ENCODE measurements around the gene SUPT6H.

The SUPT6H gene

DNA sequence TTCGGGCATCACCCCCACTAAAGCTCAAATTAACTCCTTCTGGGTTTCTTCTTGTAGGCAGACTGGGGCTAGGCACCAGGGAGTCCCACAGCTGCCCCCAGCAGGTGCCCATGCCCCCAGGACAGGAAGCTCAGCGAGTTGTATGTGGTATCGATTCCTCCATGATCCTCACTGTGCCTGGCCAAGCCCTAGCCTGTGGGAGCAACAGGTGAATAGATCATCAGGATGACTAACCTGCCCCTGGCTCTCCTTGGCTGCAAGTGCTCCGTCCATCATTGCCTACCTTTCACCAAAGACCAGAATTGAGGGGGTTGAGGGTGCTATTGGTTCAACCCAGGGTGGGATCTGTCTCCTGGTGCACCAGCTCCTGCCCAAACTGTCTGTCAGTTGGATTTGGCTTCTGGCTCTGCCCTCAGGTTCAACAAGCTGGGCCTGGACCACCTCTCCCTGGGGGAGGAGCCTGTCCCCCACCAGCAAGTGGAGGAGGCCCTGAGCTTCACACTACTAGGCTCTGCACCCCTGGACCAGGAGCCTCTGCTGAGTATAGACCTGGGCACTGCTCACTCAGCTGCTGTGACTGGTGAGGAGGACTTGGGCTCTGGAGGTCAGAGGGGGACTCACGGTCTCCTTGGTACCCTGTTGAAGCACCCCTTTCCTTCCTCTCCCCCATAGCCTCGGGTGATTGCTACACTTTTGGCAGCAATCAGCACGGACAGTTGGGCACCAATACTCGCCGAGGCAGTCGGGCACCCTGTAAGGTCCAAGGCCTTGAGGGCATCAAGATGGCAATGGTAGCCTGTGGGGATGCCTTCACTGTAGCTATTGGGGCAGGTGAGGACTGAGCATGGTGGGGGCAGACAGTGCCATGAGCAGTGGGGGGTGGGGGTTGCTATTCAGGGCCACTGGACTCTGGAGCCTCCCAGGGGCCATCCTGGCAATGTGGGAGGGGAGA lies 78.7 kb downstream of the SUPT6H start:
- DNase-seq: no peak

DNA sequence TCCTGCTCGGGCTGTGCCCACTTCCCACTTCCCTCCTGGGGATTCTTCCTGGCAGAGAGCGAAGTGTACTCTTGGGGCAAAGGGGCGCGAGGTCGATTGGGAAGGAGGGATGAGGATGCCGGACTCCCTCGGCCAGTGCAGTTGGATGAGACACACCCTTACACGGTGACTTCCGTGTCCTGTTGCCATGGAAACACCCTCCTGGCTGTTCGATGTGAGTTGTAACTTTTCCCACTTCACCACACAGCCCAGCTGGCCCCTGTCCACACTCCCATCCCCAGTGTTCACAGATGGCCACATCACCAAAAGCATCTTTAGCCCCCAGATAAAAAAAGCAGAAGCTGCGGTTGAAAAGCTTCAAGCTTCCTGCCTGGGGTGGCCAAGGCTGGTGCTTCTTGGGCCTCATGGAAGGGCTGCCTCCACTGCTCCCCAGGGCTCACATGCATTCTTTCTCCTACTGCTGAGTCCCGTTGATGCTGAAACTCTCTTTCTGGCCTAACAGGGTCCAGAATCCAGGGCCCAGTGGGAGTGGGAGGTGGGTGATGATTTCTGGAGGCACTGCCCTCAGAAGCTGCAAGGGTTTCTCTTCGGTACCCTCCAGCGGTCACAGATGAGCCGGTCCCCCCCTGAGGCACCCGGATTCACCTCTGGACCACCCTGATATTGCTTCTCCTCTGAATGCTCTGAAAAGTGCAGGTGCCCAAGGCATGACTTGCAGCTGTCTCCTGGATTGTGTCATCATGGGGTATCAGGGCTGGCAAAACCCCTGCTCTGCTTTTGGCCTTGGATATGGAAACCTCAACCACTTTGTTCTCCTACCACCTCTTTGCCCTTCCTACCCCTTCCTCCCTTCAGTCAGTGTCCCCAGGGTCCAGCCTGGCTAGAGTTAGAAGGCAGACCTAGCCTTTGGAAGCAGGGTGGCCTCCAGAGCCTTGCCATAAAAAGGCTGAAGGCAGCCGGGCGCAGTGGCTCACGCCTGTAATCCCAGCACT lies 79.6 kb downstream of the SUPT6H start:
- no peak for DNase-seq

DNA sequence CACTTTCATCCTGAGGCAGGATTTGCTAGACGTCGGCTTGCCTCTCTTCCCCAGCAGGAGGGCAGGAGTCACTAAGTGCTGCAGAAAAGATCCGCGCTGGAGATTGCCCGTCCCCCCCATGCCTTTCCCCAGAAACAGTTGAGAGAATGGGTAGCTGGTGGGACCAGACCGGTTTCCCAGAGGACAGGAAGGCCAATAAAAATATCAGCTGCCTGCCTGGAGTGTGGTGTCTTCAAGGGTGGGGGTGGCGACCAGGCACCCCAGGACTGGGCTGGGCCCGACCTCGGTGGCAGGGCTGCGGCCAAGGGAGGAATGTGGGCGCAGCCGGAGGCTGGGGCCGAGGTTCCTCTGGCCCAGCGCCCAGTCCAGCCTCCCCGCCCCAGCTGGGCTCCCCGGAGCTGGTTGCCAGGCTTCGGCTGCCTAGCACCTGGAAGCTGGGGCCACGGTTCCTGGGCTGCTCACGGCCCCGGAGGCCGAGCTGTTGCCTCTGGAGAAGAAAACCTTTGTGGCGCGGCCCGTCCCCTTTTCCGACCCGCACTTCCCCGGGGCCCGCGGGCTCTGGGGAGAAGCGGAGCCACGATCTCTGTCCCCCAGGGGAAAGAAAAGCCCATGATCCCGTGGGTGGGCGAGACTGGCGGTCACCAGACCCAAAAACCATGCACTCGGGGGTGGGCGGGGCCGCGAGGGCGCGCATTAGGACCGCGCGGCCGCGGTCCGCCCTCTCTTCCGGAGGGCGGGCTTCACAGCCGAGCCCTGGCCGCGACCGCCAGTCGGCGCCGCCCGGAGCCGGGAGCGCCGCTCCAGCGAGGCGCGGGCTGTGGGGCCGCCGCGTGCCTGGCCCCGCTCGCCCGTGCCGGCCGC lies 81.5 kb downstream of the SUPT6H start, which contains the start of gene TRAF4:
TSS of gene TRAF4 (plus strand) at position 769 of the 861 bp plus-strand sequence. CDS start 102 bp downstream, outside the sequence.
- peak; percentile 80 for DNase-seq

DNA sequence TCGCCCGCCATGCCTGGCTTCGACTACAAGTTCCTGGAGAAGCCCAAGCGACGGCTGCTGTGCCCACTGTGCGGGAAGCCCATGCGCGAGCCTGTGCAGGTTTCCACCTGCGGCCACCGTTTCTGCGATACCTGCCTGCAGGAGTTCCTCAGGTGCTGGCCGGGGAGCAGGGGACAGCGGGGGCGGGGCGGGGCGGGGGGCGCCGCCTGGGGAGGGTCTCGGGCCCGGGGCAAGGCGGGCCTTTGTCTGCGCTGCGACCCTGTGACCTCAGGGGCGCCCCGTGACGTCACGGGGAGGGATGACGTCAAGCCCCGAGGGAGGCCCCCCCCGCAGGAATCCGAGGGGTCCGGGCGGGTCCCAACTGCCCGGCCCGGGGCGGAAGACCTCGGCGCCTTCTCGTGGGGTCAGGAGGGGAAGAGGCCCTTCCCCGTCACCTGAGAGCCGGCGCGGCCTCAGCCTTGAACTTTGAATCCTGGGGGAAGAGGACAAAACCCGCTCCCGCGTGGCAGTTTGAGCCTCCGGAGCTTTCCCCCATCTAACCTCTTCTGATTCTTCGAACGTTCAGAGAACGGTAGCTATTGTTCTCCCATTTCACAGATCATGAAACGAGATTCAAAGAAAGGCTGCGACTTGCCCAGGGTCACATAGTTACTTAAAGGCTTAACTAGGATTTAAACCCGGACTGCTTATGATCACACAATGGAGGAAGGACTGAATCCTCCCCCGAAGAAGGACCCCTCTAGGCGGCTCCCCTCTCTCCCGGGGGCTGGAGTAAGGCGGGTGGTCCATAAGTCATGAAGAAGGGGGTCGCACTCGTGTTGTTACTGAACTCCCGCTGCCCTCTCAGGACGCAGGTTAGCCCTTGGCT lies 82.3 kb downstream of the SUPT6H start:
- DNase-seq: no peak

DNA sequence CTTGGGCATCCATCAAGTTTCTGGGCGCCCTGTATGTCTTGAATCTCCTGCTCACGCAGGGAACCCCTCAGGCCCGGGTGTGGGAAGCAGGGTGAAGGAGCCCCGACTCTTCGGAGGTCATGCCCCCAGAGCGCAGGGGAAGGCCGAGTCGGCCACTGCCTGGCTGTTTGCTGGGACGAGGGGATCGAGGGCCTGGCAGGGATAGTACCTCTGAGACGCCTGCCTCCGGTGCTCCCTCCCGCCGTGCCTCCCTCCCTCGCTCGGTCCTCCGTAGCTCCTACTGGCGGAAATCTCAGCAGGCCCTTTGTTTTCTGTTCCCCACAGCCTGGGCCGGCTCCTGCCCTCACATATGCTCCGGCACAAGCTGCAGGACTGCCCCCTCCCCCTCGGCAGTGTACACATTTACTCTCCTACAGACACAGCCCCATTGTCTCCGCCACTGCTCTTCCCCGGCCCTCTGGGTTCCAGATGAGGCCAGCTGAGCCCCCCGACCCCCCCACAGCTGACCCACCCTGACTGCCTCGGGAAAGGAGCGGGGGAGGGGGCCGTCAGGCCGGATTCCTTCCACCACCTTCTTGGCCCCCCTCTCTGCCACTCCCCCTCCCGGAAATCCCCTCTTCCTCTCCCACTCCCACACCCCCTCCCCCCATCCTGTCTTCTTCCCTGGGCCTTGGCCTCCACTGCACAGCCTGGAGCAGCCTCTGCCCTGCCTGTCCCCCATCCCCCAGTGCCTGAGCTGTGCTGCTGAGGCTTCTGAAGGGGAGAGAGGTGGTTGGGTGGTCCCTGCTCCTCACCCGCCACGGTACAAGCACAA lies 83.2 kb downstream of the SUPT6H start:
- DNase-seq: peak; percentile 70

DNA sequence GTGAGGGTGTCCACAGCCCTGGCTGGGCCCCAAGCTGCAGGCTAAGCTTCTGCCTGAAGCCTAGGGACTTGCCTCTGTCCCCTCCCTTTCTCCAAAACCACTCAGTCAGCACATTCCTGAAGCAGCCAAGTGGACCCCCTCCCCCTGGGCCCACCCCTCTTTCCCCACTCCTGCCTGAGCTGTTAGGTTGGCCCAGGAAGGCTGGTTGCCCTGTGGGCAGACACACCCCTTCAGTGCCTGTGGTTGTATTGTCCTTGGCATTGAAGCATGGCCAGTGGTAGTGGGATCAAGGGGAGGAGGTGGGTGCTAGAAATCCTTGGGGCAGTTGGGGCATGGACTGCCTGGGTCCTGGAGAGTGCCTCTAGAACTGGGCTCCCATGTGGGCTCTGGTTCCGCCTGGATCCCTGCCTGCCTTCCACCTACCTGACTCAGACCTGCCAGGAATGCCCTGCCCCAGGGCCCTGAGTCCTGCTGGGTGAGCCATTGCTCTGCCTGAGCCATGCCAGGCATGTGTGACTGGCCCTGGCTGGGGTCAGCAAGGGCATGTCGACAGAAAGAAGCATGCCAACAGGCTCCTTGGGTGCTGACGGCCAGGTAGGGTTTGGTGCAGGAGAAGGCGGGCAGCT lies 83.9 kb downstream of the SUPT6H start:
- no peak for DNase-seq

DNA sequence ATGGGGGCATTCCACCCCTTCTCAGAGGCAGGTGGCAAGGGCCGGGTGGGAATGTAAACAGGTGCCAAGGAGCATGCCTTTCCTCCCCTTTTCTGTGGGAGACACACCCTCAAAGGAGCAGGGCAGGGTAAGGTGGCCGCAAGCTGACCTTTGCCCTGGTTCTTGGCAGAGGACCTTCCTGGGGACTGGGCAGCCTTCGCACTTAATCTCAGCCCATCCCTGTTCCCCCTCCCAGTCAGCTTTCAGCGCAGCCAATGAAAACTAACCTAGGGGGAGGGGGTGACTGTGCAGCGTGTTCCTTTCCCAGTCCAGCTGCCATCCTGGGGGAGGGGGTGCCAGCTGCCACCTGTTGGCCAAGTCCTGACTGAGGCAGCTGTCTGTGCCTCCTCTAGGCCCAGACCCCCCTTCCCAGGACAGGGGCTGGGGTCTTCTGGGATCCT lies 84.6 kb downstream of the SUPT6H start:
- DNase-seq: no peak

DNA sequence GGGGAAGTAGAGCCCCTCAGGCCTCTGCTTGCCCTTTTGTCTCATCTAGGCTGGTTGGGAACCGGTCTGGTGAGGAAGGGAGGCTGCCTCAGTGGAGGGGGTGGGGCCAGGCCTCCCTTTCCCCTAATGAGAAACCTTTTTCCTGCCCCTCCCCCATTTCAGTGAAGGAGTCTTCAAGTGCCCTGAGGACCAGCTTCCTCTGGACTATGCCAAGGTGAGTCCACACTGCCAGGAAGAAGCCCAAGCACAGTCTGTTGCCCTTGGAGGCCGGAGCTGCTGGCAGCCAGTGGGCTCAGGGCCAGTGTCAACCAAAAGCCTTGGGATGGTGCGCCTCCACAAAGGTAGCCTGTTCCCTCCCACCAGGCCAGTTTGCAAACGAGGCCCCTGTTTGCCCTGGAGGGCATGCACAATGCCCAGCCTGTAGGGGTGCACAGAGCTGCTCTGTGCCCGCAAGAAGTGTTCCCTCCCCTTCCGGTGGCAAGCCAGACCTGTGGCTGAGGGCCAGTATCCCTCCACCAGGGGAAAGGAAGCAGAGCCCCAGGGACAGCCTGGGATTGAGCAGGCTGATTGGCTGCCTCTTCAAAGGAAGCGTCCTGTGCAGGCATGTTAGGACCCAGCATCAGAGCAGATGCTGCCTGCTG lies 85.2 kb downstream of the SUPT6H start:
- no peak for DNase-seq

DNA sequence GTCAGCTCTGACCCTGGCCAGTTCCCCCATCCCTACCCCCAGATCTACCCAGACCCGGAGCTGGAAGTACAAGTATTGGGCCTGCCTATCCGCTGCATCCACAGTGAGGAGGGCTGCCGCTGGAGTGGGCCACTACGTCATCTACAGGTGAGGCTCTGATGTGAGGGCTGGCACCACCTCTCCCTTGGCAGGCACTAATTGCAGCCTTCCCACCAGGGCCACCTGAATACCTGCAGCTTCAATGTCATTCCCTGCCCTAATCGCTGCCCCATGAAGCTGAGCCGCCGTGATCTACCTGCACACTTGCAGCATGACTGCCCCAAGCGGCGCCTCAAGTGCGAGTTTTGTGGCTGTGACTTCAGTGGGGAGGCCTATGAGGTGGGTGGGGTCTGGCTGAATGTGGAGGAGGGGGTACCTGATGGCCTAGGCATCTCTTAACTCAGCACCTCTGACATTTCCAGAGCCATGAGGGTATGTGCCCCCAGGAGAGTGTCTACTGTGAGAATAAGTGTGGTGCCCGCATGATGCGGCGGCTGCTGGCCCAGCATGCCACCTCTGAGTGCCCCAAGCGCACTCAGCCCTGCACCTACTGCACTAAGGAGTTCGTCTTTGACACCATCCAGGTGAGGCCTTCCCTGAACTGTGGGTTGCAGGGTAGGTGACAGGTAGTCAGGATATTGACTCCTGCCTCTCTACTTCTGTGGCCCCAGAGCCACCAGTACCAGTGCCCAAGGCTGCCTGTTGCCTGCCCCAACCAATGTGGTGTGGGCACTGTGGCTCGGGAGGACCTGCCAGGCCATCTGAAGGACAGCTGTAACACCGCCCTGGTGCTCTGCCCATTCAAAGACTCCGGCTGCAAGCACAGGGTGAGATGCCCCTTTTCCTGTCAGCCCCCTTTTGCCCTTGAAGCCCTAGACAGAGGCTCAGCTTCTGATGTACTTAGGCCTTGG lies 86.1 kb downstream of the SUPT6H start:
- no peak for DNase-seq

DNA sequence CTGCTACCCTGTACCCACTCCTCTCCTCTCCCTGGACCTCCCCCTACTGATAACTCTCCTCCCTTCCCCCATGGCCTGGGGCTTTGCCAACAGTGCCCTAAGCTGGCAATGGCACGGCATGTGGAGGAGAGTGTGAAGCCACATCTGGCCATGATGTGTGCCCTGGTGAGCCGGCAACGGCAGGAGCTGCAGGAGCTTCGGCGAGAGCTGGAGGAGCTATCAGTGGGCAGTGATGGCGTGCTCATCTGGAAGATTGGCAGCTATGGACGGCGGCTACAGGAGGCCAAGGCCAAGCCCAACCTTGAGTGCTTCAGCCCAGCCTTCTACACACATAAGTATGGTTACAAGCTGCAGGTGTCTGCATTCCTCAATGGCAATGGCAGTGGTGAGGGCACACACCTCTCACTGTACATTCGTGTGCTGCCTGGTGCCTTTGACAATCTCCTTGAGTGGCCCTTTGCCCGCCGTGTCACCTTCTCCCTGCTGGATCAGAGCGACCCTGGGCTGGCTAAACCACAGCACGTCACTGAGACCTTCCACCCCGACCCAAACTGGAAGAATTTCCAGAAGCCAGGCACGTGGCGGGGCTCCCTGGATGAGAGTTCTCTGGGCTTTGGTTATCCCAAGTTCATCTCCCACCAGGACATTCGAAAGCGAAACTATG lies 87.0 kb downstream of the SUPT6H start:
- DNase-seq: no peak

DNA sequence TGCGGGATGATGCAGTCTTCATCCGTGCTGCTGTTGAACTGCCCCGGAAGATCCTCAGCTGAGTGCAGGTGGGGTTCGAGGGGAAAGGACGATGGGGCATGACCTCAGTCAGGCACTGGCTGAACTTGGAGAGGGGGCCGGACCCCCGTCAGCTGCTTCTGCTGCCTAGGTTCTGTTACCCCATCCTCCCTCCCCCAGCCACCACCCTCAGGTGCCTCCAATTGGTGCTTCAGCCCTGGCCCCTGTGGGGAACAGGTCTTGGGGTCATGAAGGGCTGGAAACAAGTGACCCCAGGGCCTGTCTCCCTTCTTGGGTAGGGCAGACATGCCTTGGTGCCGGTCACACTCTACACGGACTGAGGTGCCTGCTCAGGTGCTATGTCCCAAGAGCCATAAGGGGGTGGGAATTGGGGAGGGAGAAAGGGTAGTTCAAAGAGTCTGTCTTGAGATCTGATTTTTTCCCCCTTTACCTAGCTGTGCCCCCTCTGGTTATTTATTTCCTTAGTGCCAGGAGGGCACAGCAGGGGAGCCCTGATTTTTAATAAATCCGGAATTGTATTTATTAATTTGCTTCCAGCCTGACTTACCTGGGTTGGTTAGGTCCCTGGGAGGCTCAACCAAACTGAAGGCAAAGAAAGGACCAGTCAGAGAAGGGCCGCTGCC lies 87.6 kb downstream of the SUPT6H start:
- DNase-seq: no peak

DNA sequence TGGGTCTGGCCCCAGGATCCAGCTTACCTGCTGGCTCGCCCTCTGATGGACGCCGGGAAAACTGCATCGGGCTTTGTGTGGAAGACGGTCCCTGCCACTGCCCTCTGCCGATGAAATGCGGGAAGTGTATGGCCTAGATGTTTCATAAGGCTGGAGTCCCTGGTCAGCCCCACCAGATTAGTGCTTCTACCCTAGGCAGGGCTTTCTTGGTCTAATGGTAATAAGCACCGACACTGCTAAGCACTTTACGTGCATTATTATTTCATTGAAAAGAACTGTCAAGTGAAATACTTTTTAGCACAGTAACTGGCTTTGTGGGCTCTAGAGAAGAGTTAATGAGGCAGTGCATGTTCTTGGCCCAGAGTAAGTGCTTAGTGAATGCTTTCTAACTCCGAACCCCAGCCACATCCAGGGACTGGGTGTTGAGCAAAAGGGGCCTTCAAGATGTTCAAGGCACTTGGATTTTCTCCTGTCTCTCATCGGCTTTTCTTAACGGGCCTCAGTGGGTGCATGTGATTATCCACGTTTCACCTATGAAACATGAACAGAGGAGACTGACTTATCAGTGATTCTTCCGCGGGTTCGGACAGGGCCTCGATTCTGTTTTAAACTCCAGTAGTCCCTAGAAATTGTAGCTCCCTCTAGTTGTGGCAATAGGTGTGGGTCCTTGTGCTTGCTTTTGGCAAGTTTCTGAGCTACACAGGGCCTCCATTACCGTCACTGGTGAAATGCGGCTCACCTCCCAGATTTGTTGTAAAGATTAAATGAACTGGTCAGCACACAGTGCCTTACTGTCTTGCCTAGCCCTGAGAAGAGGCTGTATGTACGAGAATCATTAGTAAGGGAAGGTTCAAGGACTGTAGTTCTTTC lies 88.4 kb downstream of the SUPT6H start:
- DNase-seq: peak; percentile 95

DNA sequence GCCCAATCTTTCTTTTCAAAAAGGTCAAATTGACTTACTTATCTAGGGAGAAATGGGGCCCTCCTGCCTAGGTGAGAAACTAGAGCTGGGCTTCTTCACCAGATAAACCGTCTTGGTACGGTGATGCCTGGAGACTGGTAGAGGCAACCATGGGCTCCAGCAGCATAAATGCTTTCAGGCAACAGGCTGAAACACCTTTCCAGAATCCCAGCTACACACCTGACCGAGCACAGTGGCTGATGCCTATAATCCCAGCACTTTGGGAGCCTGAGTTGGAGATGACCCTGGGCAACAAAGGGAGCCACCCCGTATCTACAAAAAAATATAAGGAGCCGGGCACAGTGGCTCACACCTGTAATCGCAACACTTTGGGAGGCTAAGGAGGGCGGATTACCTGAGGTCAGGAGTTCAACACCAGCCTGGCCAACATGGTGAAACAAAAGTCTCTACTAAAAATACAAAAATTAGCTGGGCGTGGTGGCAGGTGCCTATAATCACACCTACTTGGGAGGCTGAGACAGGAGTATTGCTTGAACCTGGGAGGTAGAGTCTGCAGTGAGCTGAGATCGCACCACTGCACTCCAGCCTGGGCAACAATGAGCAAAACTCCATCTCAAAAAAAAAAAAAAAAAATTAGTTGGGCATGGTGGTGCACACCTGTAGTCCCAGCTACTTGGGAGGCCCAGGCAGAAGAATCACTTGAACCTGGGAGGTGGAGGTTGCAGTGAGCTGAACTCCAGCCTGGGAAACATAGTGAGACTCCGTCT lies 89.8 kb downstream of the SUPT6H start:
- DNase-seq: no peak

All from NCI-H748 treated with DMSO at 0.1 percent for 48 hours (cell line).